Activated T-cell treated with anti-CD3 and anti-CD28 coated beads, Interleukin-2, amount 50 U/mL, for 24 hours (primary cell): ENCODE measurements around the gene WNT9B.

ENCODE experiments used
- DNase-seq: peaks from one replicate; pipeline ENCODE4 v3.0.0-alpha.2; 2020
- H3K27ac Mint-ChIP-seq: 2 replicates; pipeline ENCODE4 v1.8.0; 2020; ENCODE audit warnings: mild to moderate bottlenecking, mixed read lengths
- H3K27me3 Mint-ChIP-seq: 2 replicates; pipeline ENCODE4 v1.8.0; 2020; ENCODE audit warnings: mixed read lengths
- H3K36me3 Mint-ChIP-seq: 2 replicates; pipeline ENCODE4 v1.8.0; 2020; ENCODE audit warnings: low read depth, mixed read lengths
- H3K4me1 Mint-ChIP-seq: 2 replicates; pipeline ENCODE4 v1.8.0; 2020; ENCODE audit warnings: low read depth, mixed read lengths
- H3K4me3 Mint-ChIP-seq: 2 replicates; pipeline ENCODE4 v1.8.0; 2020; ENCODE audit warnings: mild to moderate bottlenecking, moderate library complexity, mixed read lengths
- H3K9me3 Mint-ChIP-seq: 2 replicates; pipeline ENCODE4 v1.8.0; 2020; ENCODE audit warnings: mixed read lengths

The WNT9B gene

GRCh38 chr17:46876353-46876887 lies 25.0 kb downstream of the WNT9B start:
- no peaks in the 10 kb centered on the region for H3K36me3 Mint-ChIP-seq
- H3K4me3 Mint-ChIP-seq = no peak overlapping the region
- no peaks in the 10 kb centered on the region for H3K27me3 Mint-ChIP-seq
- H3K9me3 Mint-ChIP-seq = no peaks in the 10 kb centered on the region
- peaks cover 2% of the 10 kb centered on the region for H3K4me1 Mint-ChIP-seq
- no peak overlapping the region for H3K27ac Mint-ChIP-seq
- DNase-seq = no peak

- Mint-ChIP-seq H3K4me1 (peaks cover 2% of the 10 kb centered on the region), H3K27ac (no peak overlapping the region), H3K4me3 (no peak overlapping the region), H3K9me3 (no peaks in the 10 kb centered on the region), H3K27me3 (no peaks in the 10 kb centered on the region), H3K36me3 (no peaks in the 10 kb centered on the region)
- no peak for DNase-seq
These were observed 25.5 kb downstream of the WNT9B start for GRCh38 chr17:46876926-46877325.

GRCh38 chr17:46877466-46877865 lies 26.1 kb downstream of the WNT9B start:
- Mint-ChIP-seq H3K27ac (peak overlapping the region; percentile 51), H3K4me3 (no peak overlapping the region), H3K4me1 (peaks cover 2% of the 10 kb centered on the region), H3K27me3 (no peaks in the 10 kb centered on the region), H3K9me3 (no peaks in the 10 kb centered on the region), H3K36me3 (no peaks in the 10 kb centered on the region)
- no peak for DNase-seq

- no peak for DNase-seq
- Mint-ChIP-seq H3K4me1 (peaks cover 2% of the 10 kb centered on the region), H3K4me3 (no peak overlapping the region), H3K9me3 (no peaks in the 10 kb centered on the region), H3K27ac (peak overlapping the region; percentile 51), H3K36me3 (no peaks in the 10 kb centered on the region), H3K27me3 (no peaks in the 10 kb centered on the region)
These were observed 26.7 kb downstream of the WNT9B start for GRCh38 chr17:46878055-46878454.

- Mint-ChIP-seq H3K27me3 (no peaks in the 10 kb centered on the region), H3K36me3 (no peaks in the 10 kb centered on the region), H3K4me3 (no peak overlapping the region), H3K27ac (no peak overlapping the region), H3K4me1 (peaks cover 2% of the 10 kb centered on the region), H3K9me3 (no peaks in the 10 kb centered on the region)
- DNase-seq = no peak
These were observed 27.7 kb downstream of the WNT9B start for GRCh38 chr17:46879101-46879500.

- Mint-ChIP-seq H3K4me1 (peaks cover 2% of the 10 kb centered on the region), H3K36me3 (no peaks in the 10 kb centered on the region), H3K27ac (no peak overlapping the region), H3K9me3 (no peaks in the 10 kb centered on the region), H3K27me3 (no peaks in the 10 kb centered on the region), H3K4me3 (no peak overlapping the region)
- DNase-seq = no peak
These were observed 29.6 kb downstream of the WNT9B start for GRCh38 chr17:46881015-46881414.

- no peak overlapping the region for H3K4me3 Mint-ChIP-seq
- no peaks in the 10 kb centered on the region for H3K9me3 Mint-ChIP-seq
- no peaks in the 10 kb centered on the region for H3K36me3 Mint-ChIP-seq
- H3K4me1 Mint-ChIP-seq = peaks cover 2% of the 10 kb centered on the region
- no peak overlapping the region for H3K27ac Mint-ChIP-seq
- no peaks in the 10 kb centered on the region for H3K27me3 Mint-ChIP-seq
- no peak for DNase-seq
These were observed 31.3 kb downstream of the WNT9B start for GRCh38 chr17:46882666-46883065.

- Mint-ChIP-seq H3K27ac (no peak overlapping the region), H3K36me3 (no peaks in the 10 kb centered on the region), H3K4me3 (no peak overlapping the region), H3K9me3 (no peaks in the 10 kb centered on the region), H3K27me3 (no peaks in the 10 kb centered on the region), H3K4me1 (no peaks in the 10 kb centered on the region)
- DNase-seq = no peak
These were observed 32.6 kb downstream of the WNT9B start for GRCh38 chr17:46883871-46884520.

- no peak for DNase-seq
- Mint-ChIP-seq H3K4me1 (no peaks in the 10 kb centered on the region), H3K27me3 (no peaks in the 10 kb centered on the region), H3K36me3 (no peaks in the 10 kb centered on the region), H3K9me3 (no peaks in the 10 kb centered on the region), H3K4me3 (no peak overlapping the region), H3K27ac (no peak overlapping the region)
These were observed 33.2 kb downstream of the WNT9B start for GRCh38 chr17:46884552-46884951.

- Mint-ChIP-seq H3K27ac (no peak overlapping the region), H3K27me3 (no peaks in the 10 kb centered on the region), H3K4me3 (no peak overlapping the region), H3K4me1 (no peaks in the 10 kb centered on the region), H3K9me3 (no peaks in the 10 kb centered on the region), H3K36me3 (no peaks in the 10 kb centered on the region)
- DNase-seq = no peak
These were observed 34.3 kb downstream of the WNT9B start for GRCh38 chr17:46885415-46886309.

- Mint-ChIP-seq H3K4me3 (no peak overlapping the region), H3K36me3 (no peaks in the 10 kb centered on the region), H3K4me1 (no peaks in the 10 kb centered on the region), H3K27ac (no peak overlapping the region), H3K9me3 (no peaks in the 10 kb centered on the region), H3K27me3 (no peaks in the 10 kb centered on the region)
- DNase-seq = no peak
These were observed 34.9 kb downstream of the WNT9B start for GRCh38 chr17:46886310-46886663.

GRCh38 chr17:46887717-46888116 lies 36.3 kb downstream of the WNT9B start:
- no peak overlapping the region for H3K4me3 Mint-ChIP-seq
- peaks cover 7% of the 10 kb centered on the region for H3K27me3 Mint-ChIP-seq
- no peak overlapping the region for H3K27ac Mint-ChIP-seq
- no peak for DNase-seq
- H3K9me3 Mint-ChIP-seq = no peaks in the 10 kb centered on the region
- no peaks in the 10 kb centered on the region for H3K36me3 Mint-ChIP-seq
- no peaks in the 10 kb centered on the region for H3K4me1 Mint-ChIP-seq

GRCh38 chr17:46888727-46889126 lies 37.3 kb downstream of the WNT9B start:
- no peaks in the 10 kb centered on the region for H3K9me3 Mint-ChIP-seq
- H3K27ac Mint-ChIP-seq = no peak overlapping the region
- no peaks in the 10 kb centered on the region for H3K36me3 Mint-ChIP-seq
- no peaks in the 10 kb centered on the region for H3K4me1 Mint-ChIP-seq
- peaks cover 12% of the 10 kb centered on the region for H3K27me3 Mint-ChIP-seq
- DNase-seq = no peak
- H3K4me3 Mint-ChIP-seq = no peak overlapping the region

- no peaks in the 10 kb centered on the region for H3K9me3 Mint-ChIP-seq
- H3K36me3 Mint-ChIP-seq = no peaks in the 10 kb centered on the region
- DNase-seq = no peak
- no peak overlapping the region for H3K27ac Mint-ChIP-seq
- H3K27me3 Mint-ChIP-seq = peaks cover 18% of the 10 kb centered on the region
- no peak overlapping the region for H3K4me3 Mint-ChIP-seq
- H3K4me1 Mint-ChIP-seq = no peaks in the 10 kb centered on the region
These were observed 38.1 kb downstream of the WNT9B start for GRCh38 chr17:46889519-46889918.

GRCh38 chr17:46889992-46890564 lies 38.7 kb downstream of the WNT9B start:
- no peak for DNase-seq
- Mint-ChIP-seq H3K9me3 (no peaks in the 10 kb centered on the region), H3K27ac (no peak overlapping the region), H3K27me3 (peaks cover 18% of the 10 kb centered on the region), H3K4me3 (no peak overlapping the region), H3K4me1 (no peaks in the 10 kb centered on the region), H3K36me3 (no peaks in the 10 kb centered on the region)
